Measurements from ENCODE around the gene GFOD2. TPM values are rescaled to one million over a fixed set of nuclear protein-coding genes. Genes with fewer than 3 reads are reported as not detected.

The GFOD2 gene
- total and polyA plus RNA-seq, 2 of the 13 experiments (the other 11 are each of a cell fraction or from before 2014, with no cell fraction given), result 11.1 to 17.2 TPM

DNA sequence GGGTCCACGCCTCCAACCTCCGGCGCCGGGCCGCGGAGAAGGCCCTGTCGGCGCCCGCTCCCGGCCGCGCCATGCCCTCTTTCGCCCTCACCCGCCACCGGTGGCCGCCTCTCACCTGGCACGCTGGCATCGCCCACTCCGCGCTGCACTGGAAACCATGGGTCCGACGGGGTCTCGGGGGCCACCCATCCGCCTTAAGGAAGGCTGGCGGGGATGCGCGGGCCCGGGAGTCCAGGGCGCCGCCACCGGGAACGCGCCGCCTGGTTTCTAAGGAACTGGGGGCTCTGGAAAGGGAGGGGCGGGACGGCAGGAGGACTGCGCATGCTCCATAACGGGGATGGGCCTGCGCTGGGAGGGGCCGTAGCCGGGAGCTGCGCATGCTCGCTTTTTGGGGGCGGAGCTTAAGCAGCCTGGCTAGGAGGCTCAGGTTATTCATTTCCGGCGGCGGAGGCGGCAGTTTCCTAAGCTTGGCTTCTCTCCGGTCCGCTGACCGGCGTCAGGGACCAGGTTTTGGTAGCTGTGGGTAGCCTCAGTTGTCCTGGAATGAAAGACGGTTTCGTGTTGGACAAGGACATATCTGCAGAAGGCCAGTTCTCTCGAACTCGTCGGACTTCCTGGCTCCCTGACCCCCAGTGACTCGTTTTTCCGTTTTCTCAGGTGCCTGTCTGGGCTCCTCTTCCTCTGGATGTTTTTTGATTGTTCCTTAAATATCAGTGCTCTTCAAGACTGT is at the start of gene GFOD2 (continued):
- peak; percentile 15 to 84; a peak in 2 of 4 replicates for TF ChIP-seq KLF16 (CRISPR knock-in tag; IDR thresholded peaks at IDR 0.05)
- no peak for TF ChIP-seq ATRX (CRISPR knock-in tag; IDR thresholded peaks at IDR 0.05; ENCODE audit: borderline replicate concordance)
- TF ChIP-seq BORCS8-MEF2B (CRISPR knock-in tag; IDR thresholded peaks at IDR 0.05), result peak; percentile 40
- TF ChIP-seq ISL2 (CRISPR knock-in tag; IDR thresholded peaks at IDR 0.05), result peak; percentile 34; the same call in 1 of the 2 replicates
- TF ChIP-seq, protein P1, sequence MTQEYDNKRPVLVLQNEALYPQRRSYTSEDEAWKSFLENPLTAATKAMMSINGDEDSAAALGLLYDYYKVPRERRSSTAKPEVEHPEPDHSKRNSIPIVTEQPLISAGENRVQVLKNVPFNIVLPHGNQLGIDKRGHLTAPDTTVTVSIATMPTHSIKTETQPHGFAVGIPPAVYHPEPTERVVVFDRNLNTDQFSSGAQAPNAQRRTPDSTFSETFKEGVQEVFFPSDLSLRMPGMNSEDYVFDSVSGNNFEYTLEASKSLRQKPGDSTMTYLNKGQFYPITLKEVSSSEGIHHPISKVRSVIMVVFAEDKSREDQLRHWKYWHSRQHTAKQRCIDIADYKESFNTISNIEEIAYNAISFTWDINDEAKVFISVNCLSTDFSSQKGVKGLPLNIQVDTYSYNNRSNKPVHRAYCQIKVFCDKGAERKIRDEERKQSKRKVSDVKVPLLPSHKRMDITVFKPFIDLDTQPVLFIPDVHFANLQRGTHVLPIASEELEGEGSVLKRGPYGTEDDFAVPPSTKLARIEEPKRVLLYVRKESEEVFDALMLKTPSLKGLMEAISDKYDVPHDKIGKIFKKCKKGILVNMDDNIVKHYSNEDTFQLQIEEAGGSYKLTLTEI (CRISPR knock-in tag; conservative IDR thresholded peaks at IDR 0.05), result no peak
- no peak for TF ChIP-seq ZNF841 (CRISPR knock-in tag; IDR thresholded peaks at IDR 0.05; ENCODE audit: borderline replicate concordance)
- no peak for TF ChIP-seq ZNF672 (CRISPR knock-in tag; IDR thresholded peaks at IDR 0.05)
- TF ChIP-seq, protein P2, sequence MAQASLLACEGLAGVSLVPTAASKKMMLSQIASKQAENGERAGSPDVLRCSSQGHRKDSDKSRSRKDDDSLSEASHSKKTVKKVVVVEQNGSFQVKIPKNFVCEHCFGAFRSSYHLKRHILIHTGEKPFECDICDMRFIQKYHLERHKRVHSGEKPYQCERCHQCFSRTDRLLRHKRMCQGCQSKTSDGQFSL (CRISPR knock-in tag; IDR thresholded peaks at IDR 0.05), result no peak
- peak; percentile 66; the same call in 1 of the 2 replicates for TF ChIP-seq ZNF724P (CRISPR knock-in tag; IDR thresholded peaks at IDR 0.05; ENCODE audit: borderline replicate concordance)
- peak; percentile 53 for TF ChIP-seq BCL6 (CRISPR knock-in tag; IDR thresholded peaks at IDR 0.05)
- TF ChIP-seq PAF1 (CRISPR knock-in tag; IDR thresholded peaks at IDR 0.05), result no peak
- TF ChIP-seq SIX4 (CRISPR knock-in tag; IDR thresholded peaks at IDR 0.05), result no peak; the same call in 1 of the 2 replicates
- no peak; the same call in 1 of the 2 replicates for TF ChIP-seq ZNF782 (CRISPR knock-in tag; IDR thresholded peaks at IDR 0.05; ENCODE audit: borderline replicate concordance)
- no peak for TF ChIP-seq SIX1 (CRISPR knock-in tag; IDR thresholded peaks at IDR 0.05; ENCODE audit: borderline replicate concordance)
- peak; percentile 12; the same call in 1 of the 2 replicates for TF ChIP-seq NR2F2 (IDR thresholded peaks at IDR 0.05; ENCODE audit: borderline replicate concordance, low read depth)
- peak; percentile 39; the same call in 1 of the 2 replicates for TF ChIP-seq HOXD1 (CRISPR knock-in tag; IDR thresholded peaks at IDR 0.05)
- TF ChIP-seq, protein P3, sequence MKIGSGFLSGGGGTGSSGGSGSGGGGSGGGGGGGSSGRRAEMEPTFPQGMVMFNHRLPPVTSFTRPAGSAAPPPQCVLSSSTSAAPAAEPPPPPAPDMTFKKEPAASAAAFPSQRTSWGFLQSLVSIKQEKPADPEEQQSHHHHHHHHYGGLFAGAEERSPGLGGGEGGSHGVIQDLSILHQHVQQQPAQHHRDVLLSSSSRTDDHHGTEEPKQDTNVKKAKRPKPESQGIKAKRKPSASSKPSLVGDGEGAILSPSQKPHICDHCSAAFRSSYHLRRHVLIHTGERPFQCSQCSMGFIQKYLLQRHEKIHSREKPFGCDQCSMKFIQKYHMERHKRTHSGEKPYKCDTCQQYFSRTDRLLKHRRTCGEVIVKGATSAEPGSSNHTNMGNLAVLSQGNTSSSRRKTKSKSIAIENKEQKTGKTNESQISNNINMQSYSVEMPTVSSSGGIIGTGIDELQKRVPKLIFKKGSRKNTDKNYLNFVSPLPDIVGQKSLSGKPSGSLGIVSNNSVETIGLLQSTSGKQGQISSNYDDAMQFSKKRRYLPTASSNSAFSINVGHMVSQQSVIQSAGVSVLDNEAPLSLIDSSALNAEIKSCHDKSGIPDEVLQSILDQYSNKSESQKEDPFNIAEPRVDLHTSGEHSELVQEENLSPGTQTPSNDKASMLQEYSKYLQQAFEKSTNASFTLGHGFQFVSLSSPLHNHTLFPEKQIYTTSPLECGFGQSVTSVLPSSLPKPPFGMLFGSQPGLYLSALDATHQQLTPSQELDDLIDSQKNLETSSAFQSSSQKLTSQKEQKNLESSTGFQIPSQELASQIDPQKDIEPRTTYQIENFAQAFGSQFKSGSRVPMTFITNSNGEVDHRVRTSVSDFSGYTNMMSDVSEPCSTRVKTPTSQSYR (CRISPR knock-in tag; IDR thresholded peaks at IDR 0.05; ENCODE audit: borderline replicate concordance), result no peak
- TF ChIP-seq, protein P4, sequence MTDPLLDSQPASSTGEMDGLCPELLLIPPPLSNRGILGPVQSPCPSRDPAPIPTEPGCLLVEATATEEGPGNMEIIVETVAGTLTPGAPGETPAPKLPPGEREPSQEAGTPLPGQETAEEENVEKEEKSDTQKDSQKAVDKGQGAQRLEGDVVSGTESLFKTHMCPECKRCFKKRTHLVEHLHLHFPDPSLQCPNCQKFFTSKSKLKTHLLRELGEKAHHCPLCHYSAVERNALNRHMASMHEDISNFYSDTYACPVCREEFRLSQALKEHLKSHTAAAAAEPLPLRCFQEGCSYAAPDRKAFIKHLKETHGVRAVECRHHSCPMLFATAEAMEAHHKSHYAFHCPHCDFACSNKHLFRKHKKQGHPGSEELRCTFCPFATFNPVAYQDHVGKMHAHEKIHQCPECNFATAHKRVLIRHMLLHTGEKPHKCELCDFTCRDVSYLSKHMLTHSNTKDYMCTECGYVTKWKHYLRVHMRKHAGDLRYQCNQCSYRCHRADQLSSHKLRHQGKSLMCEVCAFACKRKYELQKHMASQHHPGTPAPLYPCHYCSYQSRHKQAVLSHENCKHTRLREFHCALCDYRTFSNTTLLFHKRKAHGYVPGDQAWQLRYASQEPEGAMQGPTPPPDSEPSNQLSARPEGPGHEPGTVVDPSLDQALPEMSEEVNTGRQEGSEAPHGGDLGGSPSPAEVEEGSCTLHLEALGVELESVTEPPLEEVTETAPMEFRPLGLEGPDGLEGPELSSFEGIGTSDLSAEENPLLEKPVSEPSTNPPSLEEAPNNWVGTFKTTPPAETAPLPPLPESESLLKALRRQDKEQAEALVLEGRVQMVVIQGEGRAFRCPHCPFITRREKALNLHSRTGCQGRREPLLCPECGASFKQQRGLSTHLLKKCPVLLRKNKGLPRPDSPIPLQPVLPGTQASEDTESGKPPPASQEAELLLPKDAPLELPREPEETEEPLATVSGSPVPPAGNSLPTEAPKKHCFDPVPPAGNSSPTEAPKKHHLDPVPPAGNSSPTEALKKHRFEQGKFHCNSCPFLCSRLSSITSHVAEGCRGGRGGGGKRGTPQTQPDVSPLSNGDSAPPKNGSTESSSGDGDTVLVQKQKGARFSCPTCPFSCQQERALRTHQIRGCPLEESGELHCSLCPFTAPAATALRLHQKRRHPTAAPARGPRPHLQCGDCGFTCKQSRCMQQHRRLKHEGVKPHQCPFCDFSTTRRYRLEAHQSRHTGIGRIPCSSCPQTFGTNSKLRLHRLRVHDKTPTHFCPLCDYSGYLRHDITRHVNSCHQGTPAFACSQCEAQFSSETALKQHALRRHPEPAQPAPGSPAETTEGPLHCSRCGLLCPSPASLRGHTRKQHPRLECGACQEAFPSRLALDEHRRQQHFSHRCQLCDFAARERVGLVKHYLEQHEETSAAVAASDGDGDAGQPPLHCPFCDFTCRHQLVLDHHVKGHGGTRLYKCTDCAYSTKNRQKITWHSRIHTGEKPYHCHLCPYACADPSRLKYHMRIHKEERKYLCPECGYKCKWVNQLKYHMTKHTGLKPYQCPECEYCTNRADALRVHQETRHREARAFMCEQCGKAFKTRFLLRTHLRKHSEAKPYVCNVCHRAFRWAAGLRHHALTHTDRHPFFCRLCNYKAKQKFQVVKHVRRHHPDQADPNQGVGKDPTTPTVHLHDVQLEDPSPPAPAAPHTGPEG (CRISPR knock-in tag; IDR thresholded peaks at IDR 0.05), result peak; percentile 25; the same call in 1 of the 2 replicates
- TF ChIP-seq ZNF709 (CRISPR knock-in tag; IDR thresholded peaks at IDR 0.05), result peak; percentile 97
